Pons (tissue), 1 donor: ENCODE measurements around the gene CEBPB.

Source experiments
- DNase-seq: peaks from one replicate; pipeline ENCODE4 v3.0.0-alpha.2; 2016; ENCODE audit warnings: low spot score

CEBPB gene

DNA sequence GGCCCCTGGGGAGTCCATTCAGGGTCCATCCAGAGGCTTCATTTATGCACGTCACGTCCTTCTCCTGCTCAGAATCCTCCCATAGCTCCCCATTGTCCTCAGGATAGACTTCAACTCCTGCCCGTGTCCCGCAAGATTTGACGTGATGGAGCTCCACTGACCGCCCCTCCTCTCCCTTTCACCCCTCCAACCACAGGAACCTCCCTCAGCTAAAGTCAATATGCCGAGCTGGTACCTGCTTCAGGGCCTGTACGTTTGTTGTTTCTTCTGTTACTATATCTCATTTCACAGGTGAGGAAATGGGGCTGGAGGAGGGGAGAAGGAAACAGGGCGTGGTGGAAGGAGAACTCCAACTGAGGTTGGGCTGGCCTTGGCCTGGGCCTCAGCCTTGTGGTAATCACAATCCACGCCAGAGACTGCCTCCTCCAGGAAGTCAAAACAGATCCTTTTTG, 38.6 kb downstream of the CEBPB start:
- no peak for DNase-seq

DNA sequence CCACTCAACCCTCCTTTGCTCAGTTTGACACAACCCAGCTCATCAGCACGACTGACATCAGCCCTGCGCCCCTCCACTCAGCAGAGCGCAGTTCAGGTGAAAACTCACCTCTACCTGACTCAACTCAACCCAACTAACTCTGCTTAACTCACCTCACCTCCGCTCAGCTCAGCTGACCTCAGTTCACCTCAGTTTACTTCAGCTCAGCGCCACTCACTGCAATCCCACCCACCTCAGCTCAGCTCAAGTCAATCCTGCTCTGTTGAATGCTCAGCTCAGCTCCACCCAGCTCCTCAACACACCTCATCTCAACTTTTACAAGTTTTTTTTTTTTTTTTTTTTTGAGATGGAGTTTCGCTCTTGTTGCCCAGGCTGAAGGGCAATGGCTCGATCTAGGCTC, 39.6 kb downstream of the CEBPB start:
- no peak for DNase-seq

DNA sequence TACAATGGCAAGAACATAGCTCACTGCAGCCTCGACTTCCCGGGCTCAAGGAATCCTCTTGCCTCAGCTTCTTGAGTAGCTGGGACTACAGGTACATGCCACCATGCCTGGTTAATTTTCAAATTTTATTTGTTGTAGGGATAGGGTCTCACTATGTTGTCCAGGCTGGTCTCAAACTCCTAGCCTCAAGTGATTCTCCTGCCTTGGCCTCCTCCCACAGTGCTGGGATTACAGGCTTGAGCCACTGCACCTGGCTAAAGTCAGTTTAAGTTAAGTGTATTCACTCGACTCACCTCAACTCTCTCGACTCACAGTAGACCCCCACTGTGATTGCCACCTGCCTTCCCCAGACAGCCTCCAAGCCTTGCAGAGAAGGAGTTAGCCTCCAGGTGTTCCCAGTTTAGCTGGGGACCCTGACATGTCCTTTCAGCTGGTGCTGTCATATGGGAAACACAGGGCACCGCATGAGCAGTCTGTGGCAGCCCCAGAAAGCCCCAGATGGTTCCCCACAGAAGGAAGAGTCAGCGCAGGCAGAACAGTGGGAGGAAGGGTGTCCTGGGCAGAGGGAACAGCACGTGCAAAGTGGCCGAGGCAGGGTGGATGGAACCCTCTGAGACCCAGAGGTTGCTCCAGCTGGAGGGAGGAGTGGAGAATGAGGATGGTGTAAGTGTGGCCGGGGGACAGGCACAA, 40.4 kb downstream of the CEBPB start:
- no peak for DNase-seq

DNA sequence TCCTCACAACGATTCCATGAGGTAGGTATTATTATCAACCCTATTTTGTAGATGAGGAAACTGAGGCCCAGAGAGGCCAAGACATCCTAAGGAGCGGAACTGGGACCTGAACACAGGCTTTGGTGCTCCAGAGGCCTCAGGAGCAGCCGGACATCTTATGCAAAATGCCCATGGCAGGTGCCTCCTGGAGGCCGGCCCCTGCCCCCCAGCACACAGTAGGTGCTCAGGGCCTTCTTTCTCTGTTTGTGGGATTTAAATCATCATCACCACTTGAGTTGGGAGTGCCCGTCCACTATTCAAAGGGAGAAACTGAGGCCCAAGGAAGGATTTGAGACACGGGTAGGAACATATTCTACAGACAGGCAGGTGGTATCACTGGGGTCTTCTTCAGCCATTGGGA, 41.2 kb downstream of the CEBPB start:
- no peak for DNase-seq

- DNase-seq, result no peak
These were observed 42.2 kb downstream of the CEBPB start for GRCh38 chr20:50232651-50233324.

DNA sequence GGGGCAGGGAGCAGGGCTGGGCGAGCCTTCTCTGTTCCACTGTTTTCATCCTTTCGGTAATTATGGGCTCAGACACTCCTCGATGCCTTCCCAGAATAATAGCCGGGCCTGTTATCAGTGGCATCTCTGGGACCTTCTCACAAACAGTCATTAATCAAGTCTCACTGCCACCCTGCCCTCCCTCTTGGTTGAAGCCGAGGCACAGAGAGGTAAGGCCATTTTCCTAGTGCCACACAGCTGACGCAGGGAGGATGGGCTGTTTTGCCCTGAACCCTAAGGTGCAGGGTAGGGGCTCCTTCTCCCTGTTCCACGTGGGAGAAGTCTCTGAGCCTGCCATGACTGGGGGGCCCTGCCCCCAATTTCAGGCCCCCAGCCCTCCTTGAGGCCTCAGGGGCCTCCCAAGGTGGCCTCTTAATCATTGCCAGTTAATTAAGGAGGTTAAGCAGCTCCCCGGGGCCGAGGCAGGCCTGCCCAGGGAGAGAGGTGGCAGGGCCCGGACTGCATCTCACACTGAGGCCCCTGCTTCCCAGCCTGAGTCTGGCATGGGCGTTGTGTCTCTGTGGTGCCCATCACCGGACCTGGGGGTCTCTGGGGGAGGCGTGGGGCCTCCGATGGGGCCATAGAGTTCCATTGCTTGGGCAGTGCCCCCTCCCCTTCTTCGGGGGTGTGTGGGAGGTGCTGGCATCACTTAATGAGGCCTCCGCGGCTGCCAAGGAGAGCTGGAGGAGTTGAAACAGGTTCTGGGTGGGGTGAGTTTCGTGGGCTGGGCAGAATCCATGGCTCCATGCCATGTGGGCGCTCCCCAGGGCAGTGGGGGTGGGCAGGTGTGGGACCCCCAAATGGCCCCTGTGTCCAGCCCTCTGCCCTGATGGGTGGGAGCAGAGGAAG, 42.9 kb downstream of the CEBPB start:
- no peak for DNase-seq

GRCh38 chr20:50234288-50234687, 43.7 kb downstream of the CEBPB start:
- DNase-seq, result no peak

DNA sequence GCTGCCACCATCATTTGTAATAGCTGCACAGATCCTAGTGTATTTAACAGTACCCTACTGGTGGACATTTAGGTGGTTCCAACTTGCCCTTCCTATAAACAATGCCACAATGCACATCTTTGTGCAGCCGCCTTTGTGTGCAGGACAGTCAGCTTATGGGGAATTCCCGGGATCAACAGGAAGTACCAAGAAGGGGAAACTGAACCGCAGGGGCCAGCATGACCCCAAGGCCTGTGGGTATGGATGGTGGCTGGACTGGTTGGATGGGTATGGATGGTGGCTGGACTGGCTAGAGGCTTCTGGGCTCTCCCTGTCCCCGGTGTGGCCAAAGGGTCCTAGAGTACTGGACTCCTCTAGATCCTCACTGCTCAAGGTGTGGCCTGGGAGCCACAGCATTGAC, 46.7 kb downstream of the CEBPB start:
- no peak for DNase-seq

- DNase-seq, result no peak
These were observed 47.6 kb downstream of the CEBPB start for GRCh38 chr20:50238081-50238800.

GRCh38 chr20:50240092-50240491, 49.5 kb downstream of the CEBPB start:
- DNase-seq, result no peak

DNA sequence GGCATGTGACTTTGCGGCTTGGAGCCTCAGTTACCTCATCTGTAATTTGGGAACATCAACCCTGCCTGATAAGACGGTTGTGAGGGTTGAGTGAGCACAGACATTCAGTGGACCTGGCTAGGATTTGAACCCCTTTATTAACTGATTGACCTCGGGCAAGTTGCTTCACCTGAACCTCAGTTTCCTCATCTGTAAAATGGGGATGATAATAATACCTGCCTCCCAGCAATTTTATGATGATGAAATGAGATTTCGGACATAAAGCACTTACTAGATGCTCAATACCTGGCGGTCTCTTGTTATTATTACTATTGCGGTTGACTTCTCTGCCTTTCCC, 51.5 kb downstream of the CEBPB start:
- no peak for DNase-seq
